ENCODE data around the gene MAF. TPM values are rescaled to one million over a fixed set of nuclear protein-coding genes. Genes with fewer than 3 reads are reported as not detected.

The MAF gene
- total RNA-seq, 4 donors from 2014 or later: 75.3 to 160 (median 115) TPM

DNA sequence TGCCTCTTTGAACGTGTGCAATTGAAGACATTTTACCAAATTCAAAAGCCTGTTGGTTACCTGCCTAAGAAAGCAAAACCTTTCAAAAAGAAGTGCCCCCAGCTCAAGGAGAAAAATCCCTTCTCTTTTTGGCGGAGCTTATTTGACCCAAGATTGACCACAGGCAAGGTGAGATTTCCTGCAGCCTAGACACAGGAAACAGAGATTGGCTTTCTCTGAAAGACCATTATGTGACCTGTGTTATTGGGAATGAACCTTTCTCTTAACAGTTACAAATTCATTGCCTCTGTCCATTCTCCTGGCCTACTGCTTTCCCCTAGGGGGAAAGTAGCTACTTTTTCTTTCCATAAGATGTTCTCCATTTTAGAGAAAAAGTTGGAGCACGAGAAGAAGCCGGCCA lies 42.1 kb upstream of the MAF start:
- Histone ChIP-seq H3K9me3 (no peaks in the 10 kb centered on the region), H3K4me1 (peaks cover 0 to 29% (median 4%) of the 10 kb centered on the region in 4 donors), H3K4me3 (no peak overlapping the region), H3K36me3 (no peaks in the 10 kb centered on the region), H3K27ac (no peak overlapping the region), H3K27me3 (no peaks in the 10 kb centered on the region)
- no peak for DNase-seq (ENCODE audit: low spot score in 2 of 2)
- no peak for TF ChIP-seq POLR2A (IDR thresholded peaks at IDR 0.05)
- 88 to 91% methylated on average over 4 of the region's 4 CpGs for WGBS, 2 donors

DNA sequence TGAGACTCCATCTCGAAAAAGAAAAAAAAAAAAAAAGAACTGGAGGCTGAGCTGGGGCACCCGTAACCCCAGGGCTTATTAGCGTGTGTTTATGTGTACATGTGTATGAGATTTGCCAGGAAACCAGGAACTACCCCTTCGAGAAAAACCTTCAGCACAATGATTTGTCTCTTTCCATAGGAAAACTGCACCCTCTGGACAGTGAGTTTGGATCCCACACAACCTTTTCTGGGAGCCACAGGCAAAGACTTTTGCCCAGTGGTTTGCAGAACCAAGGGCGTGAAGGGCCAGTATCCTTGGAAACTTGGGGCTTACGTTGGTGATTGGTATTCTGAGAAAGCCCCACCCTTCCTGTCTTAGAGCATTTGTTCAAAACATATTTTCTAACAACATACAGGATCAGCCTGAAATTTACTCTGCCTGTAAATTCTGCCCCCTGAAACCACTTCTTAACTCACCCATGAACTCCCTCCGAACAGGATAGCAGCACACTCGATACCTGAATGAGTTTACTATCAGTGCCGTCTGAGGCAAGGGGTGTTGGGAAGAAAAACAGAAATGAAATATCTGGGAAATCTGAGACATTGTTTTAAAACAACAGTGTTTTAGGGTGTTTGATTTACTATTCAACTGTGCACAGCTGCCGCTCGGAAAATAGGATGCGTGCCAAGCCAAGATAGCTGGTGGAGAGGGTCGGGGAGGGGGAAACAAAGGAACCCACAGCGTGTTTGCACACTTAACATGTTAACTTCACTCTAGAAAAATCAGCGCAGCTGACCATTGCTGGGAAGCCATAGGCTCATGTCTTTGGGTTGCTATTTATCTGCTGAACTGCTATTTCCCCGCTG lies 40.2 kb upstream of the MAF start:
- 18 to 23% methylated on average over 16 of the region's 16 CpGs for WGBS, 2 donors
- peaks cover 0 to 29% (median 4%) of the 10 kb centered on the region in 4 donors for H3K4me1 ChIP-seq
- no peaks in the 10 kb centered on the region for H3K36me3 ChIP-seq
- no peaks in the 10 kb centered on the region for H3K9me3 ChIP-seq
- H3K27ac ChIP-seq: peak overlapping the region in 2 of 4 donors; percentile 52 to 68
- H3K4me3 ChIP-seq: no peak overlapping the region
- DNase-seq (ENCODE audit: low spot score in 2 of 2): no peak
- TF ChIP-seq CTCF (IDR thresholded peaks at IDR 0.05): no peak
- TF ChIP-seq POLR2A (IDR thresholded peaks at IDR 0.05): no peak
- no peak for TF ChIP-seq EP300 (IDR thresholded peaks at IDR 0.05)
- no peaks in the 10 kb centered on the region for H3K27me3 ChIP-seq

DNA sequence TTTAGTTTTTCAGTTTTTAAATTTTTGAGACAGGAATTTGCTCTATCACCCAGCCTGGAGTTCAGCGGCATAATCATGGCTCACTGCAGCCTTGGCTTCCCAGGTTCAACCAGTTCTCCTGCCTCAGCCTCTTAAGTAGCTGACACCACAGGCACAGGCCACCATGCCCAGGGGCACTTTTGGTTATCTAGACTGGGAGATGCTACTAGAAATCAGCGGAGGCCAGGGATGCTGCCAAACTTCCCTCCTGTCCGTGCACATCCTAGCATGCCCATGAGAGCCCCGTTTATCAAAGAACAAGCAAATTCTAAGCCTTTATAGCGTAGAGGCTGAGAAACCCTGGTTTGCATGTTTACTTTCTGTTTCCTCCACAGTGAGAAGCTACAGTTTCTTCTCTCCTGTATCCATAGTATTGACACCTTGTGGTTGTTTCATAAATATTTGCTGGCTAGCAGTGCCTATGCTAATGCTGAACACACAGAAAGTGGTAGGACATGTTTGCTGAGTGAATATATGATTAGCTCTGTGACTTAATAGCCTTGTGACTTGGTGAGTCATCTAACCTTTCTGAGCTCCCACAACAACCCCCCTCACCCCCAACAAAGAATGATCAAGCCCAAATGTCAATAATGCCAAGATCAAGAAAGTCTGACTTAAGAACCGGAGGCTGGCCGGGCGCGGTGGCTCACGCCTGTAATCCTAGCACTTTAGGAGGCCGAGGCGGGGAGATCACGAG lies 39.2 kb upstream of the MAF start:
- Histone ChIP-seq H3K9me3 (no peaks in the 10 kb centered on the region), H3K27ac (peak overlapping the region in 2 of 4 donors; percentile 64 to 68), H3K27me3 (no peaks in the 10 kb centered on the region), H3K4me1 (peaks cover 0 to 23% (median under 1%) of the 10 kb centered on the region in 4 donors), H3K4me3 (no peak overlapping the region), H3K36me3 (no peaks in the 10 kb centered on the region)
- WGBS, 2 donors: 78 to 79% methylated on average over 13 of the region's 13 CpGs
- no peak for DNase-seq (ENCODE audit: low spot score in 2 of 2)
- TF ChIP-seq CTCF (IDR thresholded peaks at IDR 0.05) (no peak), EP300 (IDR thresholded peaks at IDR 0.05) (no peak), POLR2A (IDR thresholded peaks at IDR 0.05) (no peak)

- H3K4me3 ChIP-seq: no peak overlapping the region
- H3K36me3 ChIP-seq: no peaks in the 10 kb centered on the region
- peaks cover 0 to 21% (median 0%) of the 10 kb centered on the region in 4 donors for H3K4me1 ChIP-seq
- no peak for TF ChIP-seq CTCF (IDR thresholded peaks at IDR 0.05)
- H3K27ac ChIP-seq: no peak overlapping the region
- WGBS, 2 donors: 59 to 77% methylated on average over 5 of the region's 5 CpGs
- DNase-seq (ENCODE audit: low spot score in 2 of 2): no peak
- H3K9me3 ChIP-seq: no peaks in the 10 kb centered on the region
- H3K27me3 ChIP-seq: no peaks in the 10 kb centered on the region
Observed at GRCh38 chr16:79638386-79638785, 37.8 kb upstream of the MAF start.

DNA sequence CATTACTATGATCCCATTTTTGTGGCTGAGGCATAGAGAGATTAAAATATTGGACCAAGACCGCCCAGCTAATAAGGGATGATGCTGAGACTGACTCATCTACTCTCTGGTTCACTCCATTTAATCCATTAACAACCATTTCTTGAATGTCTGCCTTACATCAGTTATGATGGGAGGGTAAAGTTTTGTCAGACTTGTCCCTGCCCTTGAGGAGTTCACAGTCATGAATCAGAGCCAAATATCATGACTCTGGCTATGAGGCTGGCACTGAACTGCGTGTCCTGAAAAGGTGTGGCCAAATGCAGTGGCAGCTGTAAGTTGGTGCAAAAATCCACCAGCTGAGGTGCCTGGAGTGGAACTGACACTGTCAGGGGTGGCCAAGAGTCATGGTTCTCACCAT lies 35.0 kb upstream of the MAF start:
- no peak for DNase-seq (ENCODE audit: low spot score in 2 of 2)
- 91 to 98% methylated on average over 2 of the region's 2 CpGs for WGBS, 2 donors
- Histone ChIP-seq H3K9me3 (no peaks in the 10 kb centered on the region), H3K4me1 (peaks cover 0 to 10% (median 0%) of the 10 kb centered on the region in 4 donors), H3K27me3 (no peaks in the 10 kb centered on the region), H3K4me3 (no peak overlapping the region), H3K36me3 (no peaks in the 10 kb centered on the region), H3K27ac (no peak overlapping the region)
- TF ChIP-seq POLR2A (IDR thresholded peaks at IDR 0.05) (no peak), CTCF (IDR thresholded peaks at IDR 0.05) (no peak), EP300 (IDR thresholded peaks at IDR 0.05) (no peak)

Measured in tibial nerve (tissue), 4 donors.